HepG2 (cell line): ENCODE measurements around the gene ST3GAL2. TPM values are rescaled to one million over a fixed set of nuclear protein-coding genes. Genes with fewer than 3 reads are reported as not detected.

Experiments used
- ATAC-seq: fragments of 200-7000 bp; cut with Tn5 transposase; 3 replicates; pipeline ENCODE4 v1.9.1; 2020; ENCODE audit warnings: mild to moderate bottlenecking, moderate library complexity
- BruUV-seq: library from RNA; stranded (reverse); fragments of 400-500 nt; replicated peaks from 2 replicates; lab custom pipeline; 2021; lab: Mats Ljungman, UMichigan
- CTCF ChIA-PET: fragments of 300-600 bp; formaldehyde crosslinking; extraction: SDS; loops from one replicate; lab custom pipeline; 2021; ENCODE audit warnings: low total read pairs, inconsistent platforms, low intra/inter-chr PET ratio; lab: Yijun Ruan, JAX
- POLR2A ChIA-PET: fragments of 350-600 bp; sonication (Branson Sonifier 250); formaldehyde crosslinking; loops from one replicate; lab custom pipeline; 2020; ENCODE audit warnings: antibody characterized with exemption, inconsistent platforms; lab: Yijun Ruan, JAX
- DNase-seq: peaks from one replicate; pipeline ENCODE4 v3.0.0-alpha.2; 2015; ENCODE audit warnings: low spot score
- FAIRE-seq: peaks from 3 replicates; lab custom pipeline; 2011; peaks lifted over from hg19 to GRCh38; lab: Jason Lieb, UNC
- H2AFZ ChIP-seq: one replicate; pipeline ENCODE4 v1.6.1; 2011; ENCODE audit warnings: low read length, inconsistent platforms
- H3K27ac ChIP-seq: fragments of 300-600 bp; 3 replicates; pipeline ENCODE4 v1.8.0; 2011; ENCODE audit warnings: mixed run types, mild to moderate bottlenecking, mixed read lengths, low read length, inconsistent platforms; ENCODE audit not compliant: insufficient read depth; ENCODE audit errors: extremely low read length
- H3K27me3 ChIP-seq, 2 experiments: fragments of 200-600 bp in 1 of 2; 2 replicates in 1 of 2; 3 replicates in 1 of 2; pipeline versions ENCODE4 v1.6.0 to v1.8.0; 2011; ENCODE audit warnings: low read length in 2 of 2, mild to moderate bottlenecking in 2 of 2, moderate library complexity in 2 of 2, inconsistent platforms in 1 of 2; ENCODE audit not compliant: insufficient read depth in 2 of 2, control insufficient read depth in 1 of 2
- H3K36me3 ChIP-seq, 2 experiments: fragments of 200-600 bp in 1 of 2; replicated peaks in 1 of 2; 2 replicates in 1 of 2; 3 replicates in 1 of 2; pipeline versions ENCODE4 v1.5.1 to v1.8.0; 2011; ENCODE audit warnings: low read length in 2 of 2, inconsistent platforms in 1 of 2; ENCODE audit not compliant: insufficient read depth in 2 of 2, control insufficient read depth in 1 of 2
- H3K4me1 ChIP-seq: 2 replicates; pipeline ENCODE4 v1.5.1; 2012; ENCODE audit warnings: low read length, inconsistent platforms; ENCODE audit not compliant: insufficient read depth
- H3K4me2 ChIP-seq: 2 replicates; pipeline ENCODE4 v1.6.0; 2011; ENCODE audit warnings: low read depth, low read length, inconsistent platforms
- H3K4me3 ChIP-seq, 3 experiments: fragments of 200-600 bp in 1 of 3; sonication (generic), shearing (Covaris generic) in 1 of 3; replicated peaks in 1 of 3; 2 replicates each; pipeline ENCODE4 v1.5.1; 2011 to 2016; ENCODE audit warnings: low read length in 3 of 3, inconsistent platforms in 2 of 3, low read depth in 2 of 3, mild to moderate bottlenecking in 2 of 3, control low read depth in 1 of 3, mixed read lengths in 1 of 3; ENCODE audit not compliant: insufficient read depth in 1 of 3
- H3K79me2 ChIP-seq: one replicate; pipeline ENCODE4 v1.6.1; 2011; ENCODE audit warnings: low read length, inconsistent platforms; ENCODE audit not compliant: insufficient read depth
- H3K9ac ChIP-seq: 2 replicates; pipeline ENCODE4 v1.6.0; 2011; ENCODE audit warnings: mild to moderate bottlenecking, low read depth, low read length, inconsistent platforms; ENCODE audit not compliant: insufficient read depth
- H3K9me3 ChIP-seq: 2 replicates; pipeline ENCODE4 v1.5.1; 2012; ENCODE audit warnings: mild to moderate bottlenecking, low read length
- H4K20me1 ChIP-seq: 2 replicates; pipeline ENCODE4 v1.6.0; 2011; ENCODE audit warnings: inconsistent platforms, mild to moderate bottlenecking, low read length, moderate library complexity; ENCODE audit not compliant: insufficient read depth
- HOXD1 ChIP-seq: sonication (generic); formaldehyde crosslinking; IDR thresholded peaks from 2 replicates; pipeline ENCODE4 v1.5.0; 2020; ENCODE audit warnings: missing genetic modification reagents
- KDM5B ChIP-seq: sonication (generic); formaldehyde crosslinking; IDR thresholded peaks from 2 replicates; pipeline ENCODE4 v1.4.0; 2020; ENCODE audit warnings: missing genetic modification reagents, mild to moderate bottlenecking, borderline replicate concordance
- MZF1 ChIP-seq: sonication (generic); formaldehyde crosslinking; IDR thresholded peaks from 2 replicates; pipeline ENCODE4 v1.8.1; 2023; ENCODE audit warnings: mild to moderate bottlenecking, missing genetic modification reagents, borderline replicate concordance
- SAP130 ChIP-seq: IDR thresholded peaks from 2 replicates; pipeline ENCODE4 v1.6.1; 2016; ENCODE audit warnings: low read depth
- SNAPC2 ChIP-seq: sonication (generic); formaldehyde crosslinking; IDR thresholded peaks from 2 replicates; pipeline ENCODE4 v1.8.1; 2022; ENCODE audit warnings: mild to moderate bottlenecking, missing genetic modification reagents
- ZBTB20 ChIP-seq: sonication (generic); formaldehyde crosslinking; IDR thresholded peaks from 2 replicates; pipeline ENCODE4 v1.8.1; 2023; ENCODE audit warnings: missing genetic modification reagents, low read depth, mild to moderate bottlenecking, borderline replicate concordance
- ZFX ChIP-seq: sonication (generic); formaldehyde crosslinking; IDR thresholded peaks from 2 replicates; pipeline ENCODE4 v1.4.0; 2020; ENCODE audit warnings: mild to moderate bottlenecking, low read depth, missing genetic modification reagents, moderate library complexity
- ZNF446 ChIP-seq: sonication (generic); formaldehyde crosslinking; IDR thresholded peaks from 2 replicates; pipeline ENCODE4 v1.5.0; 2020; ENCODE audit warnings: mild to moderate bottlenecking, missing genetic modification reagents
- ZNF563 ChIP-seq: sonication (generic); formaldehyde crosslinking; IDR thresholded peaks from 2 replicates; pipeline ENCODE4 v1.8.0; 2022; ENCODE audit warnings: mild to moderate bottlenecking, moderate library complexity, missing genetic modification reagents
- ZNF720 ChIP-seq: sonication (generic); formaldehyde crosslinking; IDR thresholded peaks from 2 replicates; pipeline ENCODE4 v1.4.0; 2020; ENCODE audit warnings: missing genetic modification reagents
- ZNF83 ChIP-seq: sonication (generic); formaldehyde crosslinking; IDR thresholded peaks from 2 replicates; pipeline ENCODE4 v1.4.0; 2020; ENCODE audit warnings: missing genetic modification reagents, mild to moderate bottlenecking, borderline replicate concordance
- ZSCAN29 ChIP-seq: sonication (generic); formaldehyde crosslinking; conservative IDR thresholded peaks from 2 replicates; pipeline ENCODE4 v1.4.0; 2020; ENCODE audit warnings: mild to moderate bottlenecking, missing genetic modification reagents
- WGBS: methylation state at CpG from one replicate; pipeline ENCODE4 v1.1.6; 2017; ENCODE audit warnings: low lambda C conversion rate; 5-methylcytosine and 5-hydroxymethylcytosine counted together
- in situ Hi-C: cut with HindIII; loops from 2 replicates; pipeline ENCODE4 v1.10.0; 2017; ENCODE audit warnings: low pct_unique_long_range_greater_than_20kb; ENCODE audit not compliant: extremely low pct_ligation_motif_present
- intact Hi-C: fragments of 100-400 bp; cut with micrococcal nuclease; formaldehyde crosslinking; loops from one replicate; pipeline ENCODE4 v1.10.0; 2022; ENCODE audit not compliant: unreplicated experiment
- polyA plus RNA-seq, 8 experiments: library from polyadenylated mRNA; depleted of rRNA in 3 of 8; stranded (reverse) in 7 of 8; unstranded in 1 of 8; fragments of >200 nt; fragmentation: Illumina TruSeq in 4 of 8; extraction: Trizol in 4 of 8; gene quantifications; 2 replicates each; pipeline versions ENCODE4 v1.2.1 to v1.2.3, GENCODE V29; 2011 to 2016; ENCODE audit warnings: low read depth in 4 of 8, missing spikeins in 1 of 8, mixed read lengths in 1 of 8; ENCODE audit not compliant: insufficient read depth in 1 of 8
- total RNA-seq, 5 experiments: library from RNA; depleted of rRNA; stranded (reverse); fragments of >200 nt; fragmentation: Illumina TruSeq; extraction: Trizol; gene quantifications; 2 replicates each; pipeline ENCODE4 v1.2.3, GENCODE V29; 2016; ENCODE audit warnings: low read depth in 1 of 5
- TF ChIP-seq, protein P1 (sequence below): sonication (generic); formaldehyde crosslinking; IDR thresholded peaks from 2 replicates; pipeline ENCODE4 v1.4.0; 2020; ENCODE audit warnings: missing genetic modification reagents
- TF ChIP-seq, protein P2 (sequence below): fragments of 450-650 bp; IDR thresholded peaks from 2 replicates; pipeline ENCODE4 v1.6.1; 2017
- TF ChIP-seq, protein P3 (sequence below): sonication (generic); formaldehyde crosslinking; IDR thresholded peaks from 2 replicates; pipeline ENCODE4 v1.8.0; 2022; ENCODE audit warnings: missing genetic modification reagents, mild to moderate bottlenecking, borderline replicate concordance

The ST3GAL2 gene
- total and polyA plus RNA-seq, 2 of the 13 experiments (the other 11 are each of a cell fraction or from before 2014, with no cell fraction given), result 16.3 to 24.9 TPM

DNA sequence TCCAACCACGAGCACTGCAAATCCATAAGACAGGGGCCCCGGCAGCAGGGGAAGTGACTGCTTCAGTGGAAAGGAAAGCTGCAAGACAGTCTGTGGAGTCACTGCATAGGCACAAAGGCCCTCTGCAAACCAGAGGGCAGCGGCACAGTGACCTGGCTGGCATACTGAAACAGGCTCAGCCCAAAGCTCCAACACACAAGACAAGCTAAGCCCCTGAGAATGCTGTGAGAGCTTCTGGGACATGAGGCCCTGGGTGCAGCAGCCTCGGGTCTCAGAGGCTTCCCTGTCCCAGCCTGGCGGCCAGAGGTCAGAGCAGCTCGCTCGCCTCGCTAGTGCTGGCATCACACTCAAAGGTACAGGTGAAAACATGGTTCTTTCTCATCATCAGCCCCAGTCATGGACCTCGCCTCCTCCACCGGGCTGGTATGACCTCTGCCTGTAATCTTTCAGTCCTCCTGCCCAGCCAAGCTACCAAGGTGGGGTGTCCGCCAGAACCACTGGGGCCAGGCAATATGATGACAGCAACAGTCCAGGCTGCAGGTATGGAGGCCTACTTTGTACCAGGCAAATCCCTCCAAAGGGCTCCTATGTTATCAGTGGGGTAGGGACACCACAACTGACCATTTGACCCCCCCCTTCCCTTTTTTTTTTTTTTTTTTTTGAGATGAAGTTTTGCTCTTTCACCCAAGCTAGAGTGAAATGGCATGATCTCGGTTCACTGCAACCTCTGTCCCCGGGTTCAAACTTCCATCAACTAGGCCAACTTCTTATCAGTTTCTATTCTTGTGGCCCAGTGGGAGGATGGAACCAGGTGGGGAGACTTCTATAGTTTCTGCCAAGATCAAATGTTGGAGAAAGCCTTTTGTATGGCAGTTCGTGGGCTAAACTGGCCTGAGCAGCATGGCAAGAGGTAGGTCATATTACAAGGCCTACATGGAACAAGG, 19.2 kb downstream of the ST3GAL2 start (continued):
- TF ChIP-seq KDM5B (0 out of 2 replicates have a peak, but pooled peaks have one; percentile 31), SNAPC2 (CRISPR knock-in tag) (no peak), ZNF563 (CRISPR knock-in tag) (no peak), MZF1 (CRISPR knock-in tag) (no peak)
- TF ChIP-seq, protein P1, sequence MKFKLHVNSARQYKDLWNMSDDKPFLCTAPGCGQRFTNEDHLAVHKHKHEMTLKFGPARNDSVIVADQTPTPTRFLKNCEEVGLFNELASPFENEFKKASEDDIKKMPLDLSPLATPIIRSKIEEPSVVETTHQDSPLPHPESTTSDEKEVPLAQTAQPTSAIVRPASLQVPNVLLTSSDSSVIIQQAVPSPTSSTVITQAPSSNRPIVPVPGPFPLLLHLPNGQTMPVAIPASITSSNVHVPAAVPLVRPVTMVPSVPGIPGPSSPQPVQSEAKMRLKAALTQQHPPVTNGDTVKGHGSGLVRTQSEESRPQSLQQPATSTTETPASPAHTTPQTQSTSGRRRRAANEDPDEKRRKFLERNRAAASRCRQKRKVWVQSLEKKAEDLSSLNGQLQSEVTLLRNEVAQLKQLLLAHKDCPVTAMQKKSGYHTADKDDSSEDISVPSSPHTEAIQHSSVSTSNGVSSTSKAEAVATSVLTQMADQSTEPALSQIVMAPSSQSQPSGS (CRISPR knock-in tag), result no peak

DNA sequence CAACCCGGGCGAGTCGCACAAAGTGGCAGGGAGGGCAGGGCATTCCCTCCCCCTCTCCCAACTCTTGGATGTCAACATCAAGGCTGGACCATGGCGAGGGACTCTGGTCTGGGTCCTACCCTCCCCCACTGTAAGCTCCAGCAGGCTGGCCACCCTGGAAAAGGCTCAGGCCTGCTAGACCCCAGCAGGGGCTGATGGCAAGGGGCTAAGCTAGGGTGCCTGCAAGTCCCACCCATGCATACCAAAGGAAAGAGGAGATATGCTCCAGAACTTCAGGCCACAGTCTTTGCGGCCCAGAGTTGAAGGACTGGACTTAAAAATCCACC, 19.9 kb downstream of the ST3GAL2 start:
- POLR2A ChIA-PET, result interaction anchor here (1.3 to 4.2 kb wide), 6 partner anchors 9 to 106 kb away, joined by 3 to 38 read pairs (median 7); partner anchors contain the start of genes FCSK and ST3GAL2
- H3K4me2 ChIP-seq, result peak overlapping the region; percentile 45
- BruUV-seq, result no TSS peak
- H3K9ac ChIP-seq, result peak overlapping the region; percentile 39
- H3K27me3 ChIP-seq, result no peaks in the 10 kb centered on the region
- peaks cover 80% of the 10 kb centered on the region for H3K79me2 ChIP-seq
- peaks cover 75% of the 10 kb centered on the region for H3K4me1 ChIP-seq
- 36% methylated on average over 5 of the region's 5 CpGs for WGBS
- peak; percentile 17 for ATAC-seq
- intact Hi-C loops, result loop anchor here (5.0 kb wide), 1 partner anchor 33 kb away; the partner anchor contains the start of gene FCSK
- peaks cover 0 to 25% of the 10 kb centered on the region in 2 experiments; a peak in 3 of 5 replicates for H3K36me3 ChIP-seq
- H2AFZ ChIP-seq, result no peak overlapping the region
- in situ Hi-C loops, result no loop called here
- no peaks in the 10 kb centered on the region; the same call in 1 of the 2 replicates for H4K20me1 ChIP-seq
- peak; percentile 32 for FAIRE-seq
- peak overlapping the region; percentile 50 for H3K27ac ChIP-seq
- no peak for DNase-seq
- CTCF ChIA-PET, result no interaction called here
- H3K9me3 ChIP-seq, result no peaks in the 10 kb centered on the region
- H3K4me3 ChIP-seq, result peak overlapping the region in 1 of 3 experiments; percentile 6; a peak in 2 of 6 replicates
- TF ChIP-seq HOXD1 (CRISPR knock-in tag), result no peak
- TF ChIP-seq ZSCAN29 (CRISPR knock-in tag), result 0 out of 2 replicates have a peak, but pooled peaks have one; percentile 51
- TF ChIP-seq ZNF83 (CRISPR knock-in tag), result no peak
- TF ChIP-seq SAP130 (CRISPR knock-in tag), result peak; percentile 35; the same call in 1 of the 2 replicates
- TF ChIP-seq ZNF720 (CRISPR knock-in tag), result peak; percentile 26; the same call in 1 of the 2 replicates
- TF ChIP-seq, protein P2, sequence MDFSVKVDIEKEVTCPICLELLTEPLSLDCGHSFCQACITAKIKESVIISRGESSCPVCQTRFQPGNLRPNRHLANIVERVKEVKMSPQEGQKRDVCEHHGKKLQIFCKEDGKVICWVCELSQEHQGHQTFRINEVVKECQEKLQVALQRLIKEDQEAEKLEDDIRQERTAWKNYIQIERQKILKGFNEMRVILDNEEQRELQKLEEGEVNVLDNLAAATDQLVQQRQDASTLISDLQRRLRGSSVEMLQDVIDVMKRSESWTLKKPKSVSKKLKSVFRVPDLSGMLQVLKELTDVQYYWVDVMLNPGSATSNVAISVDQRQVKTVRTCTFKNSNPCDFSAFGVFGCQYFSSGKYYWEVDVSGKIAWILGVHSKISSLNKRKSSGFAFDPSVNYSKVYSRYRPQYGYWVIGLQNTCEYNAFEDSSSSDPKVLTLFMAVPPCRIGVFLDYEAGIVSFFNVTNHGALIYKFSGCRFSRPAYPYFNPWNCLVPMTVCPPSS, result no peak
- no peak for TF ChIP-seq ZBTB20 (CRISPR knock-in tag)
- no peak for TF ChIP-seq ZNF446
- TF ChIP-seq ZFX (CRISPR knock-in tag), result peak; percentile 31; the same call in 1 of the 2 replicates
- TF ChIP-seq, protein P3, sequence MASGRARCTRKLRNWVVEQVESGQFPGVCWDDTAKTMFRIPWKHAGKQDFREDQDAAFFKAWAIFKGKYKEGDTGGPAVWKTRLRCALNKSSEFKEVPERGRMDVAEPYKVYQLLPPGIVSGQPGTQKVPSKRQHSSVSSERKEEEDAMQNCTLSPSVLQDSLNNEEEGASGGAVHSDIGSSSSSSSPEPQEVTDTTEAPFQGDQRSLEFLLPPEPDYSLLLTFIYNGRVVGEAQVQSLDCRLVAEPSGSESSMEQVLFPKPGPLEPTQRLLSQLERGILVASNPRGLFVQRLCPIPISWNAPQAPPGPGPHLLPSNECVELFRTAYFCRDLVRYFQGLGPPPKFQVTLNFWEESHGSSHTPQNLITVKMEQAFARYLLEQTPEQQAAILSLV (CRISPR knock-in tag), result no peak
